Activated naive CD8-positive, alpha-beta T cell treated with anti-CD3 and anti-CD28 coated beads, Interleukin-2, amount 50 U/mL, for 16 hours (primary cell): ENCODE results near the gene RAD51C.
"Not testable (repeated sequence)": the region's sequence is repeated elsewhere in the genome, so short reads cannot be mapped to it uniquely, and the experiment has no call there.

Source experiments
- DNase-seq: peaks from one replicate; pipeline ENCODE4 v3.0.0-alpha.2; 2020; ENCODE audit warnings: low read depth, low spot score

The RAD51C gene

GRCh38 chr17:58734811-58735210 lies 42.4 kb downstream of the RAD51C start:
- no peak for DNase-seq

GRCh38 chr17:58741121-58741625 lies 48.8 kb downstream of the RAD51C start:
- DNase-seq: no peak

GRCh38 chr17:58747674-58748073 lies 55.3 kb downstream of the RAD51C start:
- no peak for DNase-seq

- DNase-seq: not testable (repeated sequence)
These were observed 57.2 kb downstream of the RAD51C start for GRCh38 chr17:58749627-58750026.

- no peak for DNase-seq
These were observed 60.6 kb downstream of the RAD51C start for GRCh38 chr17:58753026-58753425.

- no peak for DNase-seq
These were observed 62.8 kb downstream of the RAD51C start for GRCh38 chr17:58755269-58755576.

DNA sequence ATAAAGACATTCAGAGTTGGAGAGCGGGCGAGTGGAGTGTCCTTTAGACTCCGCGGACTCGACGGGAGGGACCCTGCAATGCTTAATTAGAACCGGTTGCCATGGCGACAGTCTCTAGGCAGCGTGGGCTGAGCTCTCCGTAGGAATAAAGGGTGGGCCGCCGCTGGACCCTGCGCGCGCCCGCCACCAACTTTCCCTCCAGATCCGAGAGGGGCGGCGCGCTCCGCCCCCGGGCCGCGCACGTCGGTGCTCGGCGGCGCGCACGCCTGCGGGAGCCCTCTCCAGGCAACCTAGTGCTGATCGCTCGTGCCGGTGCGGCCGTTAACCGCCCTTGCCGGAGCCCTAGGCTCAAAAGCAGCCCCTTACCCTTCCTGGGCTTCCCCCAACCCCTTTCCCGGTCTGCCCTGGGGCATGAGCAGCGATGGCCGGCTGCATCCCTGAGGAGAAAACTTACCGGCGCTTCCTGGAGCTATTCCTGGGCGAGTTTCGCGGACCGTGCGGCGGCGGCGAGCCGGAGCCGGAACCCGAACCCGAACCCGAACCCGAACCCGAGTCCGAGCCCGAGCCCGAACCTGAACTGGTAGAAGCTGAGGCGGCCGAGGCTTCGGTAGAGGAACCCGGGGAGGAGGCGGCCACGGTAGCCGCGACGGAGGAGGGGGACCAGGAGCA lies 63.3 kb downstream of the RAD51C start, which contains the start of gene PPM1E:
Gene PPM1E, plus strand, starts transcription at position 278 of the 669 bp plus-strand sequence.
- peak; percentile 9 for DNase-seq

- no peak for DNase-seq
These were observed 64.1 kb downstream of the RAD51C start for GRCh38 chr17:58756246-58757161.

- DNase-seq: no peak
These were observed 64.8 kb downstream of the RAD51C start for GRCh38 chr17:58757162-58757613.

GRCh38 chr17:58758890-58759289 lies 66.5 kb downstream of the RAD51C start:
- no peak for DNase-seq

DNA sequence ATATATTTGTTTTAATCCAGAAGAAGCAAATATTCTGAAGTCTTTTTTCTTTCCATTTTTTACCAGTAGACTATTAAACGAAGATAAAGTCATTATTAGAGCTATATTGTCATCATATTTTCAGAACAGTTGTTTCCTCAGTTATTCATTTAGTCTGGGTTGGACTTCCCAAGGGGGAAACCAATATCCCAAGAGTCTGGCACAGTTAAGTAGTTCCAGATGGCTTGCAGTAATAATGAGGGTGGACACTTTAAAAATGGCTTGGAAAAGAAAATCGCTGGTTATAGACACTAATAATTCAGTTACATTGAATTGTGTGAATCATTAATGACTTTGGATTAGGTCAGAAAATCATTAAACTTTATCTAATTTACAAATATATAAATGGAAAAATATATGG lies 67.1 kb downstream of the RAD51C start:
- no peak for DNase-seq

GRCh38 chr17:58760248-58760647 lies 67.8 kb downstream of the RAD51C start:
- DNase-seq: no peak

DNA sequence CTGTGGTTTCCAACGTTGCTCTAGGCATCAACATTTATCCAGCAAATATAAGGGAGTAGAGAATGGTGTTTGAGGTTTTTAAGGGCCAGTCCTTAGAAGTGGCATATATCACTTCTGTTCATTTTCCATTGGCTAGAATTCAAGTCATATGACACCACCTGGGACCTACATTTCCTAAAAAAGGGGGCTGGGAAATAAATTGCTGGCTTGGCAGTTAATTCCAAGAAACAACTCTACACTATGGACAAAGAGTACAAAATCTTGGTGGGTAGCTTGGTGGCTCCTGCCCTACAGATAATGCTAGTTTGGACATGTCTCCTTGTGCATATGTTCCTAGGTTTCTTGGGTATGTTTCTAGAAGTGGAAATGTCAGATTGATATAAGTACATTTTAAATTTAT lies 70.9 kb downstream of the RAD51C start:
- DNase-seq: no peak

DNA sequence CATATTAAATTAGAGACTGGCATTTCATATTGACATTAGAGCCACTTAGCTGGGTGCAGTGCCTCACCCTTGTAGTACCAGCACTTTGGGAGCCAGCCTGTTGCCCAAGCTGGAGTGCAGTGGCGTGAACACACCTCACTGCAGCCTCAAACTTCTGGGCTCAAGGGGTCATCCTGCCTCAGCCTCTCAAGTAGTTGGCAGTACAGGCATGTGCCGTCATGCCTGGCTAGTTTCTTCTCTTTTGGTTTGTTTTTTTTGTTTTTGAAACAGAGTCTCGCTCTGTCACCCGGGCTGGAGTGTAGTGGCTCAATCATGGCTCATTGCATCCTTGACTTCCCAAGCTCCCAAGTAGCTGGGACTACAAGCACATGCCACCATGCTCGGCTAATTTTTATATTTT lies 72.0 kb downstream of the RAD51C start:
- no peak for DNase-seq

DNA sequence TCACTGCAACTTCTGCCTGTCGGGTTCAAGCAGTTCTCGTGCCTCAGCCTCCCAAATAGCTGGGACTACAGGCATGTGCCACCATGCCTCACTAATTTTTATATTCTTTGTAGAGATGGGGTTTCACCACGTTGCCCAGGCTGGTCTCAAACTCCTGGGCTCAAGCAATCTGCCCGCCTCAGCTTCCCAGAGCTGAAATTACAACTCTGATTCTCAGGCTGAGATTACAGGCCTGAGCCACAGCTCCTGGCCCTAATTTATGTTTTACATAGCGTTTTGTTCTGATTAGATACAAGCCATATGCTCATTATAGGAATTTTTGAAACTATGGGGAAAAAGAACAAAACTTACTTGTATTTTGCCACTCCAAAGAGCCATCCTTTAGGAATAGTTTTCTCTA lies 86.1 kb downstream of the RAD51C start:
- not testable (repeated sequence) for DNase-seq

DNA sequence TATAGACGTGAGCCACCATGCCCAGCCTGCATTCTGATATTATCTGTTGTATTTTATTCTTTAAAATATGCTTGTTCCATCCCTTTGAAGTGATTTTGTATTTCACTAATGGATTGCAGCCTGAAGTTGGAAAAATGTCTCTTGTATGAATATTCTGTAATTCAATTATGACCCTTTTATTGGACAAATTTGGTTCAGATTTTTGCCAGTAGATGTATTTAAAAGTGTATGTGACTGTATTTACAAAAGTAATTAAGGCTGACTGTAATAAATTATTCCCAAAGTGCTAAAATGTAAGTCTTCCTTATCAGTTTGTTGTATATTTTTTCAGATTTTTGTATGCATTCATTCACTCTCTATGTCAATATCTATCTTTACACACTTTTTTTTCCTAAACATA lies 87.0 kb downstream of the RAD51C start:
- DNase-seq: no peak

DNA sequence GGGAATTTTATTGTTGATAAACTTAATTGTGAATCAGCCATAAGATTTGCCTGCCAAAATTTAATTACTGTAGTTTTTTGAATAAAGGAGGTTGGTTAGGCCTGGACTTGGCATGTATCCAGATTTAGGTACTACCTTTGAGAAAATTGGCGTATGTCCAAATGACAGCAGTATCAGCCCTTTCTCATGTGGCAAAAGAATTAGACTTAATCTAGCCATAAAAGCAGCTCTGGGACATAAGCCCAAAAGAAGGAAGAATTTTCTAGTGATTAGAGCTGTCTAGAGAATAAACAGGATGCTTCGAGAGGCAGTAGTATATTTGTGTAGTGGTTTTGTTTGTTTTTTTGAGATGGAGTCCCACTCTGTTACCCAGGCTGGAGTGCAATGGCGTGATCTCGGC lies 91.0 kb downstream of the RAD51C start:
- DNase-seq: no peak

- DNase-seq: no peak
These were observed 92.7 kb downstream of the RAD51C start for GRCh38 chr17:58785097-58785496.
